Subcutaneous adipose tissue (tissue), 4 donors: ENCODE data around the gene XPOT. TPM values are rescaled to one million over a fixed set of nuclear protein-coding genes. Genes with fewer than 3 reads are reported as not detected.

Experiments used
- CTCF ChIP-seq: fragments of 450-650 bp; IDR thresholded peaks from one replicate; pipeline ENCODE4 v1.5.1; 2016; ENCODE audit warnings: low read depth, mild to moderate bottlenecking, control low read depth, antibody characterized with exemption, moderate library complexity
- small RNA-seq: library from RNA; depleted of rRNA; stranded (forward); fragments of <200 nt; gene quantifications from one replicate; pipeline ENCODE3, GENCODE V24; 2016
- total RNA-seq, 4 donors: library from RNA; depleted of rRNA; stranded (reverse); fragments of >200 nt; gene quantifications; one replicate each; pipeline ENCODE4 v1.1.0, GENCODE V29; 2016

The XPOT gene
- total RNA-seq, 4 donors from 2014 or later, result 53.7 to 116 (median 69.7) TPM

DNA sequence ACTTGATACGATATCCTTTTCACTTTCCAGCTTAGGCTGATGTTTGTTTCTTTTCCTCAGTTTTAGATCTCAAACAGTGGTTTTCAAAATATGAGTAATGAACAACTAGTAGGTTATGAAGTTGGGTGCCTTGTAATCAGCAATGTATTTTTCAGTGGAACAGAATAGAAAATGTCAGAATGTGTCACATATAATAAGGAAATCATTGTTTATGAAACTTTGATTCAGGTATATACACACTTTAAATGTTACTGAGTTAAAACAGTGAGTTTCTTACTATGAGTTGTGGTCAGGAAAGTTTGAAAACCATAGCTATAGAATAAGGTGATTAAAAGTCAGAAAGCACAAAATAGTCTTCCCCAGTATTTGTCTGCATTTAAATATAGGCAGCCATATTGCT, 87.5 kb downstream of the XPOT start:
- TF ChIP-seq CTCF, result no peak

DNA sequence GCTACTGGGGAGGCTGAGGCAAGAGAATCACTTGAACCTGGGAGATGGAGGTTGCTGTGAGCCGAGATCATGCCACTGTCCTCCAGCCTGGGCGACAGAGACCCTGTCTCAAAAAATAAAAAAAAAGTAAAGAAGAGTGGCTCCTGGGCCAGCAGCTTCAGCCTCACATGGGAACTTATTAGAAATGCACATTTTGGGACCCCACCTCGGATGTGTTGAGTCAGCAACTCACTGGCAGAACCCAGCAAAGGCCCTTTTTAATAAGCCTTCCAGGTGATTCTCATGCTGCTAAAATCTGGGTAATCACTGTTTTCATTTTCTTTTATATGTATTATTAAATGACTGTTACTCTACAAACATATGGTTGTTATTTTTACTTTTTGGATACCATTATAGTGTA, 89.3 kb downstream of the XPOT start:
- no peak for TF ChIP-seq CTCF

DNA sequence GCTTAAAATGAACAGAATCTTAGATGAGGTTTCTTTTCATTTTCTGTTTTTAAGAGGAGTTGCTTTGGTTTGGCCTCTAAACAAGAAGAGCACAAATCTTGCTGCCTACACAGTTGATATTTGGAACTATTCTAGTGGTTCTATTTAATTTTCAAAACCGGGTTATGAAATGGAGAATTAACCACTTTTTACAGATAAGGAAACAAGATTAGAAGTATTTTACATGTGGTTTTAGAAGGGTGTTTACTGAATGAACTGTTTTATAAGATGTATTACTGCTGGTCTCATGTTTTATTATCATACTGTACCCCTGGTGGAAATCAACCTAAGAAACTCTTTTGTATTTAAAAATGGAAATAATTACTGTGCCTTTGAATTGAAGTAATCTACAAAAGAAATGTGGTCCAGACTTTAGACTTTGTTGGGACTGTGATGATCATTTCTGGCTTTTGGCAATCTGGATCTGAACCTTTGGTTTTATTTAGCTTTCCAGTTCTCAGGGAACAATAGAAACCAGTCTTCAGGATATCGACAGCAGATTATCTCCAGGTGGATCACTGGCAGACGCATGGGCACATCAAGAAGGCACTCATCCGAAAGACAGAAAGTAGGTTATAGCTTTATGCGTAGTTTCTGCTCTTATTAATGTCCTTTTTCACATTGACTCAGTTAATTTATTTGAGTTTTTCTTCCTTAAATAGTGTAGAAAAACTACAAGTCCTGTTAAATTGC, 91.0 kb downstream of the XPOT start:
- no peak for TF ChIP-seq CTCF

DNA sequence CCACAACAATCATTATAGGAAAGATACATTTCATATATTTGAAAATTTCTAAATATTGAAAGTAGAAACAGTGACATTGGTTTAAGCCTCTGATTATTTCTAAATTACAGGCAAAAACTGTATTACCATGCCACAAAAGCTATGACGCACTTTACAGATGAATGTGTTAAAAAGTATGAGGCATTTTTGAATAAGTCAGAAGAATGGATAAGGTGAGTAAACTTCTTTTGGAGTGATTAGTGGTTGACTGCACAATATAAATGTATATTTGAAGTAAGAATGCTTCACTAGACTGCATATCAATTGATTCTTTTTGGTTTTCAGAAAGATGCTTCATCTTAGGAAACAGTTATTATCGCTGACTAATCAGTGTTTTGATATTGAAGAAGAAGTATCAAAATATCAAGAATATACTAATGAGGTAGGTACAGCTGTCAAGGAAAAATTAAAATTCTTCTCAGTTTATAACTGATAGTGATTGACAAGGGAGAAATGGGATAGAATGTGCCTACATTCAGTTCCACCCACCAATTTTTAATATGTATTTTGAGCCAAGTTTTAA, 92.7 kb downstream of the XPOT start:
- TF ChIP-seq CTCF, result no peak

GRCh38 chr12:64497484-64497883, 93.3 kb downstream of the XPOT start:
- no peak for TF ChIP-seq CTCF

GRCh38 chr12:64497903-64498302, 93.7 kb downstream of the XPOT start:
- TF ChIP-seq CTCF, result no peak

- no peak for TF ChIP-seq CTCF
Measured at GRCh38 chr12:64500394-64500793, 96.2 kb downstream of the XPOT start.

Small RNA genes lying within 50 kb of the gene (small RNA-seq; reads per million reads assigned to genes)
- gene RF01210, result not detected

Other genes with a start within 250 kb of the XPOT start
- gene KICS2, start 182.1 kb upstream of the XPOT start, total RNA-seq, result 10 to 100 TPM in 2 of 4 donors, 1 to 10 TPM in 2; 8.3 to 12.1 (median 9.5) TPM
- not detected for gene C12orf56, start 13.6 kb upstream of the XPOT start, total RNA-seq
- gene TBK1, start 47.7 kb downstream of the XPOT start, total RNA-seq, result 10 to 100 TPM; 27.7 to 60.5 (median 38.6) TPM
- 10 to 100 TPM; 19.4 to 46.2 (median 30.1) TPM for gene RASSF3, start 206.1 kb downstream of the XPOT start, total RNA-seq